HG03442 (cell line): ENCODE data around the gene SPAM1.
"Not testable (repeated sequence)": the region's sequence is repeated elsewhere in the genome, so short reads cannot be mapped to it uniquely, and the experiment has no call there.

Experiments
- ATAC-seq: cut with Tn5 transposase; IDR thresholded peaks from one replicate; pipeline ENCODE4 v1.9.1; 2021; ENCODE audit warnings: mild to moderate bottlenecking, moderate library complexity; ENCODE audit not compliant: unreplicated experiment

The SPAM1 gene, protein sequence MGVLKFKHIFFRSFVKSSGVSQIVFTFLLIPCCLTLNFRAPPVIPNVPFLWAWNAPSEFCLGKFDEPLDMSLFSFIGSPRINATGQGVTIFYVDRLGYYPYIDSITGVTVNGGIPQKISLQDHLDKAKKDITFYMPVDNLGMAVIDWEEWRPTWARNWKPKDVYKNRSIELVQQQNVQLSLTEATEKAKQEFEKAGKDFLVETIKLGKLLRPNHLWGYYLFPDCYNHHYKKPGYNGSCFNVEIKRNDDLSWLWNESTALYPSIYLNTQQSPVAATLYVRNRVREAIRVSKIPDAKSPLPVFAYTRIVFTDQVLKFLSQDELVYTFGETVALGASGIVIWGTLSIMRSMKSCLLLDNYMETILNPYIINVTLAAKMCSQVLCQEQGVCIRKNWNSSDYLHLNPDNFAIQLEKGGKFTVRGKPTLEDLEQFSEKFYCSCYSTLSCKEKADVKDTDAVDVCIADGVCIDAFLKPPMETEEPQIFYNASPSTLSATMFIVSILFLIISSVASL

DNA sequence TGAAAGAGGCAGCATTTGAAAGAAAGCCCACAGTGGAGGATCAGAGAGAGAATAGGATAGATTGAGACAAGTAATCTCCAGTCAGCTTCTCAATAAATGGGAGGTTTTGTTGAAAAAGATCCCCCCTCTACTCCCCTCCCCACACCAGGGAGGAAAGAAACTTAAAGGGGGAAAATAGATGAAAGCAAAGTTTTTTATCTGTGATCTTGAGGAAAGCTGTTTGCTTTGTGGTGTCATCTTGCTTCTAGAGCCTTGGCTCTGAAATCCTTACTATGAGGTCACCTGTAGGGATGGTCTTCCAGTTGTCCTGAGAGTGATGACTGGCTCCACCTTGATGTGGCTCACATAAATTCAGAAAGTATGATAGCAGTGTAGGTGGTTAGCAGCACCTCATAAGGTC lies at the start of gene SPAM1:
SPAM1 (plus strand) TSS at position 301 of the 400 bp plus-strand sequence. CDS start 28,330 bp downstream, outside the sequence.
- no peak for ATAC-seq

DNA sequence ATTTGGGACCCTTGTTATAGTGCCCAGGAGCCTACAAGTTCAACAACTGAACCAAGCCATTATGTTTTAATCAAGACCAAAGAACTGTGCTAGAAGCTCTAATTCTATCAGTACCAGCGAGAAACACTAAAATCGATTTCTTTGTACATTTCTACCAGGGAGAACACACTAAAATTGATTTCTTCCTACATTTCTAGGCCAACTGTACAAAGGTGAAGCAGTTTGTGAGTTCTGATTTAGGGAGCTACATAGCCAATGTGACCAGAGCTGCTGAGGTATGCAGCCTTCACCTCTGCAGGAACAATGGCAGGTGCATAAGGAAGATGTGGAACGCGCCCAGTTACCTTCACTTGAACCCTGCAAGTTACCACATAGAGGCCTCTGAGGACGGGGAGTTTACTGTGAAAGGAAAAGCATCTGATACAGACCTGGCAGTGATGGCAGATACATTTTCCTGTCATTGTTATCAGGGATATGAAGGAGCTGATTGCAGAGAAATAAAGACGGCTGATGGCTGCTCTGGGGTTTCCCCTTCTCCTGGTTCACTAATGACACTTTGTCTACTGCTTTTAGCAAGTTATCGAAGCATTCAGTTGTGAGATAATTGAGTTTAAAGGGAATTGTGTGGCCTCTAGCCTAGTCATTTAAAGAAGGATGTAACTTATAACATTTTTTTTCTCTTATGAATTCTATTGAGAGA lies 48.3 kb upstream of the SPAM1 start:
- no peak for ATAC-seq

DNA sequence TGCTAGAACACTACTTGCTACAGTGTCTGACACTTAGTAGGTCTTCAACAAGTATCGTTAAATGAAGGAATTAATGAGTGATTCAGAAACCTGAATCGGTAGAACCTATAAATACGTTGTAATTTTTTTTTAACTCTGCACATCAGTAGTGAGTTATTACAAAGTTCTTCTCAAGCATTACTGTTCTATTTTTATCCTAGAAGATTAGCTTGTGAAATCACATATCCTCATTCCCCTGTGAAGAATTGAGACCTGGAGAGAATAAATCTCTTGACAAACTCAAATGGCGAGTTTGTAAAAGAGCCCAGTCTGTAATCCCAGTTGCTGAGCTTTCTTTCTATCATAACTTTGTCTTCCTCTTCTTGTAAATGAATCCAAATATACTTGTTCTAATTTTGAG lies 45.4 kb upstream of the SPAM1 start:
- no peak for ATAC-seq

DNA sequence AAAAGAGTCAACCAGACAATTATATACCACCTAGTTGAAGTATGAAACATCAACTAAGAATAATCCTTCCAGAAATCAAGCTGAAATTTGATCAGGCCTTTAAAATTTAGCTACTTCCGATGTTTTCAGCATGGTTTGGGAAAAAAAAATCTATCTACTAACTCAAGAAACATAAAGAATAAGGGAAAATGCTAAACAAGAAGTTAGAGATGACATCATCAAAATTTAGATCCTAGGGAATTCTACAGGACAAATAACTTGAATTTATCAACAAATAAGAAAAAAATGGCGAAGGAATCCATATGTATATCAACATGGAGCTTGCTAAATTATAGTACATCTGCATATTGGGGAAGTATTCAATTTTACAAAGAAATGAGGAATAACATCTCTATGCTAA lies 43.7 kb upstream of the SPAM1 start:
- ATAC-seq, result no peak

DNA sequence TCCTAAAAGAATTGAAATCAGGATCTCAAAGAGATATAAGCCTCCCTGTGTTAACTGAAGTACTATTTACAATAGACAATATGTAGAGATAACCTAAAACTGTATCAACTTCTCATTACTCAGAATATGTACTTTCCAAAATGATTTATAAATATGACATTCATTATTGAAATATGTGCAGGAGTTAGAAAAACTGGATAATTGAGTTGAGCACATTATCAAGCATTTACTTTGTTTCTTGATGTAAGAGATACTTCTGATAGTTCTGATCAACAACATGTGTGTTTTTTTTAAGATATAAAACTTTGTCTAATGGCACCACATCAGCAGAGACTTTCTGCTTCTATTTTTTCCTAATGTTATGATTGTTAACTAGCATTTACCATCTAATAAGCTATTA lies 41.9 kb upstream of the SPAM1 start:
- no peak for ATAC-seq

DNA sequence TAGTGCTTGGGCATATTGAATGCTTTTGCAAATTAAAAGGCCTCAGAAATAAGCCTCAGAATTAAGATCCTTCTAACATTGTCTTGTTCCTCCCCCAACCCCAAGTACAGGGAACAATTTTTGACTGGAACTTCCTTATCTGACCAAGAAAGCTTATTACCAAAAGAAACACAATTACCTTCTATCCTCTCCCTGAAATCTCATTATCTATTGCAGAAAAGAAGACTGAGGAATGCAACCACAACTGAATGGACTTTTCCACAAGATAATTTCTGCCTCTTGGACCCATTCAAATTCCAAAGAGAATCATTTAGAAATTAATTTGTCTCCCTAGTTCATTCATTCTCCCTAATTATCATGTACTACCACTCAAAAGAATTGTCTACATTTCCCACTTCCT lies 36.8 kb upstream of the SPAM1 start:
- no peak for ATAC-seq

DNA sequence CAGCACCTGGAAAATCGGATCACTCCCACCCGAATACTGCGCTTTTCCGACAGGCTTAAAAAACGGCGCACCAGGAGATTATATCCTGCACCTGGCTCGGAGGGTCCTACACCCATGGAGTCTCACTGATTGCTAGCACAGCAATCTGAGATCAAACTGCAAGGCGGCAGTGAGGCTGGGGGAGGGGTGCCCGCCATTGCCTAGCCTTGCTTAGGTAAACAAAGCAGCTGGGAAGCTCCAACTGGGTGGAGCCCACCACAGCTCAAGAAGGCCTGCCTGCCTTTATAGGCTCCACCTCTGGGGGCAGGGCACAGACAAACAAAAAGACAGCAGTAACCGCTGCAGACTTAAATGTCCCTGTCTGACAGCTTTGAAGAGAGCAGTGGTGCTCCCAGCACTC lies 30.3 kb upstream of the SPAM1 start:
- not testable (repeated sequence) for ATAC-seq

DNA sequence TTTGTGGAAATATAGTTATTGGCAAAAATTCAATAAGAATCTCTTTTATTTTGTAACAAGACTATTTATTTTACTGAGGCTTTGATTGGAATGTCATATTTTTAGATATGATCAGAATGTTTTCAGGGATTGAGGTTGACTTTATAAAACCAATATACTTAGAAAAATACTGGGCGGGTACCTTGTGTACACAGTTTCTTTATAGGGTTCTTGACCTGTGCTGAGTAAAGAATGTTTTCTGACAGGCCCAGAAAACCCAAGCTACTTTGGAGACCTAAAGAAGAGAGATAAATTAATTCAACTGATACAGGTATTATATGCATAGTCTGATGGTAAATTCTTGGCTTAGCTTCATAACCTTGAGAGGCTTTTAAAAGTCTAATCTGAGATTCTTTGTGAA lies 23.9 kb upstream of the SPAM1 start:
- no peak for ATAC-seq

DNA sequence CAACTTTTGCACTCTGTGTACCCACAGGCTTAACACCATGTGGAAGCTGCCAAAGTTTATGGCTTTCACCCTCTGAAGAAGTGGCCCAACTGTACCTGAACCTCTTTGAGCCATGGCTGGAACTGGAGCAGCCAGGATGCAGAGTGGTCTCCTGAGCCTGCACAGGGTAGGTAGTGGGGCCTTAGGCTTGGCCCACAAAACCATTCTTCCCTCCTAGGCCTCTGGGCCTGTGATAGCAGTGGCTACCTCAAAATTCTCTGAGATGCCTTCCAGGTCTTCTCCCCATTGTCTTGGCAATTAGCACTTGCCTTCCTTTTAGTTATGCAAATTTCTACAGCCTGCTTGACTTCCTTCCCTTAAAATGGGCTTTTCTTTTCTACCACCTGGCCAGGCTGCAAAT lies 19.3 kb upstream of the SPAM1 start:
- no peak for ATAC-seq

DNA sequence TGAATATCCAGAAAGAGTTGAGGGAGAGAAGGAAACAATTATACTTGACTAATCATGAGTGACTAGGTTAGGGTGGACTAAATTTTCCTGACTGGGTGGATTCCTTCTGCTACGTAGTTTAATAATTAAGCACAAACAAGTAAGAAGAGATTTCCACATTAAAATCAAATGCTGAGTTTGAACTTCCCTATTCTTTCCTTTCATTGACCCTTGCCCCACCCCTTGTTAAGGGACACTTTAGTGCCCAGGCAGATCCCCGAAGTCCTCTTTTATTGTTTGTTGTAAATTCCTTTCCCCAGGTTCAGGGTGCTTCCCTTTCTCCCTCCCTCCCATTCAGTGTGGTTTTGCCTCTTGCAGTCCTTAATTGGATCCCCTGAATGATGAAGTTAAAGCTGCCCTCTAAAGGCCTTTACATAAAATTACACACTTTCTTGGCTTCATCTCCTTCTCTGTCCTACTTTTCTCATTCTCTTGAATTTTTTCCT lies 8.8 kb upstream of the SPAM1 start:
- no peak for ATAC-seq

DNA sequence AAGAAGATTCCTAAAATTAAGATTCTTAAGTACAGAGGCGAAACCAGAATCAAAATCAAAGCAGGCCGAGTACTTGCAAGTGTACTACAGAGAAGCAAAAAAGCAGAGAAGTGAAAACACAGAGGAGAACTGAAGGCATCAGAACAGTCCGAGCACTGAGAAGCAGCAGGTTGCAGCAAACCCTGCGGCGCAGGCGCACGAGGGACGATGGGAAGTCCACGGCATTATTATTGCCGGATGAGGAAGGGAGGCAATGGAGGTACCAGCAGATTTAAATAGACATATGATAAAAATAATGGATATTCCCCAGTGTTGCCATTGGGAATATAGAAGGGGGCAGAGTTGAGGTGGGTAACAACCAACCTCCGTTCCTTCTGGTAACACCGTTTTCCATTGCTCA lies 7.2 kb upstream of the SPAM1 start:
- no peak for ATAC-seq

DNA sequence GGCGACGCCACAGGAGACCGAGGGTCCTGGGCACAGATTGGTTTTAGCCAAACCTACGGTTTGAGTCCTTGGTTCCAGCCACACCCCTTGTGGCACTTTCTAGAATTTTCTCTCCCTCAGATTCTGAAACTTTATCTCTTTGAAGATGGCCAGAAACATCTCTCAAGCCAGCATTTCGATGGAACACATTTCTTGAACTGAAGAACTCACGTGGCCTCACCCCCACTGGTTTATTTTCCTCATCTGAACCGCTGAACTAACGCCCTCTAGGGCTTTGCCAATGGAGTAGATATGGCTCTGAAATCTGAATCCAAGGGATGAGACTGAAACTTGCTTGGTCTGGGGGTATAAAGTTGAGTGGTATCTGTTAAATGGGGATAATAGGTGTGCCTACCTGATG lies 6.7 kb upstream of the SPAM1 start:
- no peak for ATAC-seq

DNA sequence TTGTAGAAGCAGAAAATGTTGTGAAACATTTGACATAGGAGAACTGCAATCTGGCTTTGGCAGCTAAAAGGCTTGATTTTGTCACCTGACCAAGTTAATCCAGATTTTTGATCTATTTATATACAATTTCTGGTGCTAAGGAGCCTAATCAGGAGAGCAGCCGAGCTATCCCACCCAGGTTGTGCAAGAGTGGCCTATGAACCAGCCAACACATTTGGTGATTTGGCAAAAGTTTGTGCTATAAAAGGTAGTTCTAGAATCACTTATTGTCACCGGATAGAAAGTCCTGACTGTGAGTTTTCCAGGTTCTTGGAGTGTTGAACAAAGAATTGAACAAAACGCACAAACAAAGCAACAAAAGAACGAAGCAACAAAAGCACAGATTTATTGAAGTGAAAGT lies 1.4 kb upstream of the SPAM1 start:
- ATAC-seq, result no peak

DNA sequence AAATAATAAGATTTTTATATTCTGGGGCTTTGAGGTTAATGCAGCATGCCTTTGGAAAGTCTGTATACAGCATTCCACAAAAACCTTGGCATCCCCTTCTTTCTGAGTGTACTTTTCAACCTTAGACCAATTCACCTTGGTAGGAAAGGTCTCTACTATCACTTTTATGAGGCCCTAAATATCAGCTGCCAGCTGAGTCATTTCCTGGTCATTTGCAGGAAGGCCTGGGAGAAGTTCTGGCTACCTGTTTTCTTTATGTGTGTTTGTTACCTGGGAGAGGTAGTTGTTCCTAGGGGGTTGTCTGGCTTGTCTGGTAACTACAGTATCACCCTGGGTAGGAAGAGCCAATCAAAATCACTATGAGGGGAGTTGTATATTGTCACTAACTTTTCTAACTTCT lies 4.1 kb downstream of the SPAM1 start:
- ATAC-seq, result no peak

DNA sequence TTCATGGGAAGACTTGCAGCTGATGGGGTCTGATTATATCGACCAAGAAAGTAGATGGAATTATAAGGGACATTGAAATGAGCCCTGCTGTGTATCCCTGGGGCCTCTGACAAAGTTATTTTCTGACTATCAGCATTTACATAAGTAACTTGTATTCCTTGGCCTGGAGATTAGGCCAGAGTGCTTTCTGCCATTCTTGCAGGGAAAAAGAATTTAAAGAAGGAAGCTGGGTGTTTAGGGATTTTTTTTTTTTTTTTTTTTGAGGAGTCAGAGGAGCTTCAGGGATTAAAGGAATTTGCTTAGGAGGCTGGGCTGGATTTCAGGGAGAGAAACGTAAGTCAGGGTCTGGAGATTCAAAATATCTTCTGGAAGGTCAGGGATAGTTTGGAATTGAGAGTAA lies 4.6 kb downstream of the SPAM1 start:
- no peak for ATAC-seq

DNA sequence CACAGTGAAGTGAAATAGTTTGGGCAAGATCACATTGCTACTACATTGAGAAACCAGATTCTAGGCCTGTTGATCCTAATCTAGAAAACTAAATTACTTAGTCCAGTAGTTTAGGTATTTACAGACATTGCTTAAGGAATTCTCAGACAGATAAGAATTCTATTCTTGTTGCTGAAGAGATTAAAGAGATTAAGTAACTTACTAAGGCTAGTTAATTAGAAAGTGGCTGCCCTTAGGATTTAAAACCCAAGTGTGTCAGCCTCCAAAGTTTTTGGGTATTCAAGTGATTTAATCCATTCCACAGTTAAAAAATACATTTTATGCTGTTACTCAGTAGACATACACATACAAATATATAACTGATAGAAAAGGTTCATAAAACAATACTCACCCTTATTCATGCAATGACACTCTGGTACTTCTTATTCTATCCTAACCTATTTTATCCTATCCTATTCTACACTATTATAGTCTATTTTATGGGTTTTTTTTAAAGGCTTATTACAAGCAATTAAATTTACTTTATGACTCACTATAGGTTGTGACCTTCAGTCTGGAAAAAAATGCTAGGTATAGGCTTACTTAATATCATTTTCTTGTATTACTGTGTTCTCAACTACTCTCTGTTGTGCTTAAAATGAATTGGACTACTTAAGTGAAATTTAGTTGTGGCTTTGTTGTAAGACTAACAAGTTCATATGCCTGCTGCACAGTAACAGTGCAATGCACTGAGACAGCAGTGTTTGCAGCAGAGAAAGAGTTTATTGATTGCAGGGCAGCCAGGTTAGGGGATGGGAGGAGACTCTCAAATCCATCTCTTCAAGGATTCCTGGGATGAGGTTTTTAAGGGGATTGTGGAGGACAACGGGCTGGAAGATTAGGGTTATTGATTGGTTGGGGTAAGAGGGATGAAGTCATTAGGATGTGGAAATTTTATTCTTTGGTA lies 10.7 kb downstream of the SPAM1 start:
- no peak for ATAC-seq

DNA sequence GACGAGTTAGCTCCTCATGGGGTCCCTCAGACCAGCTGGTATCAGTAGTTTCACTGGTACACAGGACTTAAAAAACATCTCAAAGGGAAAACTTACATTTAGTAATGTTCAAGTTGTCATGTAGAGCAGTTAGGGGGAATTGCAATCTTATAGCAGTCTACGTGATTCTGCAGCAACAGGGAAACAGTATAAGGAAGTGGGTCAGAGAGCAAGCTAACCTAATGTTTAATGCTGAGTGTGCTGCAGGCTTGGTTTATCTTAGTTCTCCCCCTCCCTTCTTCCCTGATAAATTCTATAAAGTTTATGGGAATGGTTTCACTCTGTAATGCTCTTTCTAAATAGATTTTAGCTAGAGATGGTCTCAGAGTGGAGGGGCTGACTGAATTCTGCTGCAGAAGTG lies 11.3 kb downstream of the SPAM1 start:
- ATAC-seq, result no peak

DNA sequence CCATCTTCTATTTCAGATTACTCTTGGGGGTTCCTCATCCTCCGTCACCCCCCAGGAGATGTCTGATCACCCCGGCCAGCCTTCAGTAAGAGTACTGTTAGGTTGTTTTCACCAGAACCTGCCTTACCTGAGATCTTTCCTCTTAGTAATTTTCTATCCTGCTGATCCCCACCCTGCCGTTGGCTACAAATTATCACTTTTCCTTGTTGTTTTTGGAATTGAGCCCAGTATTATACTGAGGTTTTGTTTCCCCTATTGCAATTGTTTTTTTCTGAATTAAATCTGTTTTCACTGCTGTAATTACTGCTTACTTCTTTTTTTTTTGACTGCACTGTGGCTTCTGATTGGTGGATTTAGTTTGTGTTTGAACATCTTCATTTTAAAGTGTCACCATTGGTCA lies 14.7 kb downstream of the SPAM1 start:
- no peak for ATAC-seq

DNA sequence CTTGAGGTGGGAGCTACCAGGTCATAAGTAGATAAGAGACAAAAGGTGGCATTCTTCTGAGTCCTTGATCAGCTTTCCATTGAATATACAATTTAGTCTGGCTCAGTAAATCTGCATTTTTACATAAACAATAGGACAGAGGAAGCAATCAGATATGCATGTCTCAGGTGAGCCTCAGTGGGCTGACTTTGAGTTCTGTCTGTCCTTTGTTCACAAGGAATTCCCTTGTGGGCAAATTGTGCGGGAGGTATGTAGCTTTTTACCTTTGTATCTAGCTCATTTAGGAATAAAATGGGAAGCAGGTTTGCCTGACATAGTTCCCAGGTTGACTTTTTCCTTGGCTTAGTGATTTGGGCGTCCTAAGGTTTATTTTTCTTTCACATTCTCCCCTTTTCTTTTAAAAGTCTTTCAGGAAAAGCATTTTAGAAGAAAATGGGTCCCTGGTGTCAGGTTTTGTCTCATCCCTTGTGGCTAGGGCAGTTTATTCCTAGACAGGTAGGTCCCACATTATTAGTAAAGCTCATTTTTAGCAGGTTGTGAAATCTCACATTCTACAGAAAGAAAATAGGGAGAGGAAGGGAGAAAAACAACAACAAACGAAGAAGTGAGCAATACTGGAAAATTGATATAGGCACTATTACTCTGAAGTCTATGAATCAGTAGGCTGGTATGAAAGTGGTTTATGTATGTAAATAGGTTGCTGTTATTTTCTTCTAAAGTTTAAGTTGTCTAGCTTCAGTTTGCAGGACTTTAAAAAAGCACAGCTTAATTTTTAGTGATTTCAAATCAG lies 16.5 kb downstream of the SPAM1 start:
- ATAC-seq, result no peak

DNA sequence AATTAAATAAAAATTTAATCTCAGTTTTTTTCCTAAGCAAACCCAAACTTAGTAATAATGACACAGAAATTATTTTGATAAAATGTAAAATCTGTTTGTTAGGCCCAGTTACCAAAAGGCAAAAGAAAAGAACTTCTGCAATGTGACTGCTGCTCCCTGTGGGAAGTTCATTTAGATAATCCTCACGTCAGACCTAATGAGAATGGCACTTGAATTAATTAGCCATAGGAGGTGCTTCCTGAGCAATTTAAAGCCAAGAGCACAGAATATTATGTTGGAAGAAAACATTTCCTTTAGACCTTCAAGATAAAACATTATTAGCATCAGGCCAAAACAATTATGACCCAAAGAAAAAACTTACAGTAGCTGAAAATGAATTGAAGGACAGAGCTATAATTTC lies 19.4 kb downstream of the SPAM1 start:
- ATAC-seq, result no peak
